K562 (cell line): ENCODE data around the gene ATXN1. TPM values are rescaled to one million over a fixed set of nuclear protein-coding genes. Genes with fewer than 3 reads are reported as not detected.

Experiments
- ATAC-seq: fragments of 200-7000 bp; cut with Tn5 transposase; 3 replicates; pipeline ENCODE4 v1.9.1; 2020; ENCODE audit warnings: moderate library complexity
- BruUV-seq: library from RNA; stranded (reverse); fragments of 400-500 nt; replicated peaks from 2 replicates; lab custom pipeline; 2021; lab: Mats Ljungman, UMichigan
- CTCF ChIA-PET: fragments of 300-600 bp; formaldehyde crosslinking; extraction: SDS; loops from one replicate; lab custom pipeline; 2021; ENCODE audit warnings: low intra/inter-chr PET ratio; lab: Yijun Ruan, JAX
- POLR2A ChIA-PET: fragments of 300-600, 350-650 bp; sonication (Branson Sonifier 250); formaldehyde crosslinking; extraction: SDS; loops from one replicate; lab custom pipeline; 2021; ENCODE audit warnings: antibody characterized with exemption, inconsistent platforms; lab: Yijun Ruan, JAX
- DNase-seq, 4 experiments: peaks; one replicate each; pipeline versions ENCODE4 v3.0.0 to v3.0.0-alpha.2; 2011 to 2018; ENCODE audit warnings: low spot score in 3 of 4, mixed read lengths in 3 of 4; ENCODE audit errors: extremely low read depth in 1 of 4
- FAIRE-seq: peaks from 2 replicates; lab custom pipeline; 2011; peaks lifted over from hg19 to GRCh38; lab: Jason Lieb, UNC
- H2AFZ ChIP-seq: 2 replicates; pipeline ENCODE4 v1.6.0; 2011; ENCODE audit warnings: low read depth, low read length, control low read depth, inconsistent platforms
- H3K27ac ChIP-seq: fragments of 200-600 bp; 3 replicates; pipeline ENCODE4 v1.8.0; 2011; ENCODE audit warnings: low read depth, mild to moderate bottlenecking, control low read depth, inconsistent platforms, low read length, moderate library complexity, mixed read lengths; ENCODE audit errors: extremely low read depth
- H3K27me3 ChIP-seq, 2 experiments: fragments of 300-600 bp in 1 of 2; 2 replicates in 1 of 2; 3 replicates in 1 of 2; pipeline versions ENCODE4 v1.6.0 to v1.8.0; 2011; ENCODE audit warnings: inconsistent platforms in 2 of 2, low read length in 2 of 2, mild to moderate bottlenecking in 1 of 2, mixed read lengths in 1 of 2, moderate library complexity in 1 of 2; ENCODE audit not compliant: control insufficient read depth in 2 of 2, insufficient read depth in 2 of 2
- H3K36me3 ChIP-seq: fragments of 300-600 bp; 3 replicates; pipeline ENCODE4 v1.8.0; 2011; ENCODE audit warnings: mild to moderate bottlenecking, low read length, inconsistent platforms; ENCODE audit not compliant: control insufficient read depth, insufficient read depth
- H3K4me1 ChIP-seq, 2 experiments: fragments of 200-600 bp in 1 of 2; replicated peaks in 1 of 2; 2 replicates in 1 of 2; 3 replicates in 1 of 2; pipeline versions ENCODE4 v1.5.1 to v1.8.0; 2011; ENCODE audit warnings: inconsistent platforms in 2 of 2, low read length in 2 of 2, mild to moderate bottlenecking in 1 of 2, mixed read lengths in 1 of 2, moderate library complexity in 1 of 2; ENCODE audit not compliant: control insufficient read depth in 2 of 2, insufficient read depth in 2 of 2
- H3K4me2 ChIP-seq: 2 replicates; pipeline ENCODE4 v1.6.1; 2011; ENCODE audit warnings: low read length, control low read depth, inconsistent platforms, mixed read lengths; ENCODE audit not compliant: insufficient read depth
- H3K4me3 ChIP-seq: fragments of 200-600 bp; sonication (generic), shearing (Covaris generic); 2 replicates; pipeline ENCODE4 v1.5.1; 2016; ENCODE audit warnings: control low read depth, inconsistent platforms
- H3K79me2 ChIP-seq: fragments of 200-600 bp; 3 replicates; pipeline ENCODE4 v1.8.0; 2011; ENCODE audit warnings: low read length, inconsistent platforms; ENCODE audit not compliant: control insufficient read depth, insufficient read depth
- H3K9ac ChIP-seq, 2 experiments: 2 replicates each; pipeline versions ENCODE4 v1.6.0 to v1.6.1; 2011; ENCODE audit warnings: low read depth in 2 of 2, low read length in 2 of 2, control low read depth in 1 of 2, inconsistent platforms in 1 of 2, mild to moderate bottlenecking in 1 of 2, mixed read lengths in 1 of 2; ENCODE audit not compliant: insufficient read depth in 1 of 2
- H3K9me1 ChIP-seq: one replicate; pipeline ENCODE4 v1.6.0; 2011; ENCODE audit warnings: inconsistent platforms, mild to moderate bottlenecking, low read length, moderate library complexity; ENCODE audit not compliant: control insufficient read depth, insufficient read depth
- H3K9me3 ChIP-seq: replicated peaks from 2 replicates; pipeline ENCODE4 v1.5.1; 2011; ENCODE audit warnings: low read depth, low read length, inconsistent platforms; ENCODE audit not compliant: control insufficient read depth, insufficient read depth
- H4K20me1 ChIP-seq: replicated peaks from 2 replicates; pipeline ENCODE4 v1.6.1; 2011; ENCODE audit warnings: low read length, inconsistent platforms, mixed read lengths; ENCODE audit not compliant: control insufficient read depth, insufficient read depth
- CHD1 ChIP-seq: fragments of 200-600 bp; sonication (generic); IDR thresholded peaks from one replicate; pipeline ENCODE4 v1.6.1; 2012; ENCODE audit warnings: mild to moderate bottlenecking, moderate library complexity, low read length, inconsistent platforms
- CREB5 ChIP-seq: fragments of 250-450 bp; sonication (Bioruptor Pico); IDR thresholded peaks from 2 replicates; pipeline ENCODE4 v1.5.0; 2020; ENCODE audit warnings: mild to moderate bottlenecking
- JUNB ChIP-seq: fragments of 450-650 bp; formaldehyde crosslinking; conservative IDR thresholded peaks from 2 replicates; pipeline ENCODE4 v1.4.0; 2020; ENCODE audit warnings: mild to moderate bottlenecking
- NCOA2 ChIP-seq, 2 experiments: fragments of 450-650 bp; IDR thresholded peaks; 2 replicates each; pipeline ENCODE4 v1.6.1; 2018; ENCODE audit warnings: mild to moderate bottlenecking in 2 of 2, moderate library complexity in 1 of 2; ENCODE audit not compliant: partially characterized antibody in 2 of 2
- PCBP2 ChIP-seq: fragments of 200-400 bp; formaldehyde crosslinking; IDR thresholded peaks from 2 replicates; pipeline ENCODE4 v1.6.1; 2018; ENCODE audit warnings: low read length, low read depth, mild to moderate bottlenecking, moderate library complexity; ENCODE audit not compliant: poor library complexity, severe bottlenecking
- POLR3A ChIP-seq: IDR thresholded peaks from 2 replicates; pipeline ENCODE4 v1.6.1; 2011; ENCODE audit warnings: borderline replicate concordance, mild to moderate bottlenecking, moderate library complexity; ENCODE audit not compliant: insufficient read length, insufficient read depth; ENCODE audit errors: extremely low read depth
- ZNF224 ChIP-seq: sonication (generic); formaldehyde crosslinking; IDR thresholded peaks from 2 replicates; pipeline ENCODE4 v1.8.0; 2022; ENCODE audit warnings: mild to moderate bottlenecking, missing genetic modification reagents
- ZNF778 ChIP-seq: fragments of 450-650 bp; formaldehyde crosslinking; IDR thresholded peaks from 2 replicates; pipeline ENCODE4 v1.4.0; 2020; ENCODE audit warnings: mild to moderate bottlenecking, moderate library complexity
- WGBS: fragments of 100-300 bp; shearing (Covaris generic); methylation state at CpG from one replicate; pipeline ENCODE4 v1.1.6; 2016; ENCODE audit warnings: low coverage, mixed read lengths; ENCODE audit not compliant: insufficient coverage; ENCODE audit errors: missing lambda C conversion rate; 5-methylcytosine and 5-hydroxymethylcytosine counted together
- in situ Hi-C: fragments of 300-500 bp; cut with MboI; formaldehyde crosslinking; loops from 4 replicates; pipeline ENCODE4 v1.15.0; 2018; ENCODE audit warnings: inconsistent platforms, mixed read lengths
- intact Hi-C: fragments of 100-400 bp; cut with micrococcal nuclease; formaldehyde crosslinking; loops from 2 replicates; pipeline ENCODE4 v1.14.2; 2022
- polyA plus RNA-seq, 8 experiments: library from polyadenylated mRNA; depleted of rRNA in 4 of 8; stranded (reverse) in 5 of 8; unstranded in 3 of 8; fragments of >200 nt; fragmentation: Nextera tagmentation in 2 of 8; fragmentation: Illumina TruSeq in 1 of 8; extraction: Ambion mirVana in 2 of 8; extraction: Trizol in 1 of 8; gene quantifications; 2 replicates each; pipeline versions ENCODE4 v1.2.1 to v1.2.3, GENCODE V29; 2011 to 2014; ENCODE audit warnings: inconsistent platforms in 1 of 8, missing spikeins in 1 of 8
- total RNA-seq, 7 experiments: library from RNA; depleted of rRNA in 6 of 7; stranded (reverse); fragments of >200 nt in 6 of 7; fragmentation: Illumina TruSeq in 2 of 7; extraction: Trizol in 2 of 7; gene quantifications; 2 replicates each; pipeline versions ENCODE4 v1.2.1 to v1.2.3, GENCODE V29; 2011 to 2021; ENCODE audit warnings: low replicate concordance in 1 of 7
- TF ChIP-seq, protein P1 (sequence below): fragments of 250-450 bp; sonication (Bioruptor Pico); IDR thresholded peaks from 2 replicates; pipeline ENCODE4 v1.8.0; 2022; ENCODE audit warnings: moderate library complexity, mild to moderate bottlenecking, inconsistent platforms

The ATXN1 gene
- total and polyA plus RNA-seq, 9 of the 15 experiments (the other 6 are each of a cell fraction or from before 2014, with no cell fraction given), result under 0.01 to 1.2 (median 0.58) TPM

DNA sequence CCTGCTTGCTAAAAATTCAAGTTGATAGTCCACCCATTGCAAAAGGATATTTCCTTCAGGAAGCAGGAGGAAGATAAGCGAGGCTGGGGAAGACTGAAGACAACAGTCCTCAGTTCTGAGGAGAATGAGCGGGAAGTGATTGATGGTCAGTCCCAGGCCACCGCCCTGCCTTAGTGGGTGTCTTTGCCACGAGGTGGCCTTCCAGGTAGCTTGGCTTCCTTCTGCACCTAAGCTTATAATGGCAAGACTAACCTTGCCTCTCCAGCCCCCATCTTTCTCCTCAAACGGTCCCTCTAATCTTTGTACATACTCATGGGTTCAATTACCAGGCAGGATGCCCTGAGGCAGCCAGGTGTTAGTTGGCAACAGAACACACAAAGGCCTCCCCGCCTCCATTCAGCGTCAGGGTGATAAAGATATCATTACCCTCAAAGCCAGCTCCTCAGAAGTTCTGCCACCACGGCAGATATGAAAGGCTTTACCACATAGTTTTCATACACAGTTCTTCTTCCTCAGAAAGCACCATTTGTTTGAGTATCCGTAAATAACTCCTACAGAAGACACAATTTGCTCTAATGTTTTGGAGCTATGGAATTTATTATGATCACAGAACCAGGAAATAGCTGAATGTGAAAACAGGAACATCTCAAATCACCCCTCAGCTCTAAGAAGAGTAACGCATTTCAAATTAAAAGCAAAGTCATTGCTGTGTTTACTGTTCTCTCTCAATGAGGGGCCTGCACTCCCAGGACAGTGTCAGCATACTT, 249.4 kb downstream of the ATXN1 start:
- POLR2A ChIA-PET, result interaction anchor here (0.6 kb wide), 1 partner anchor 42 kb away, joined by 3 read pairs; no protein-coding TSS in a partner anchor
- no TSS peak for BruUV-seq

More for the DNA sequence above, 249.4 kb downstream of the ATXN1 start:
- intact Hi-C loops (loop anchor here (5.0 kb wide), 1 partner anchor 250 kb away; the partner anchor contains the start of gene ATXN1), in situ Hi-C loops (no loop called here)
- no peak for DNase-seq
- peaks cover 8 to 12% of the 10 kb centered on the region in 2 experiments; a peak in 4 of 5 replicates for H3K27me3 ChIP-seq
- no peak overlapping the region for H3K4me3 ChIP-seq
- H2AFZ ChIP-seq, result no peak overlapping the region
- no peak overlapping the region for H3K27ac ChIP-seq
- H3K4me2 ChIP-seq, result no peak overlapping the region
- no peak for FAIRE-seq
- no peaks in the 10 kb centered on the region for H3K36me3 ChIP-seq
- H3K9me3 ChIP-seq, result no peaks in the 10 kb centered on the region
- H3K9ac ChIP-seq, result no peak overlapping the region
- WGBS, result under 1% methylated on average over 10 of the region's 10 CpGs
- ATAC-seq, result no peak
- CTCF ChIA-PET, result no interaction called here
- no peaks in the 10 kb centered on the region for H4K20me1 ChIP-seq
- H3K4me1 ChIP-seq, result no peaks in the 10 kb centered on the region
- no peaks in the 10 kb centered on the region for H3K79me2 ChIP-seq
- TF ChIP-seq JUNB (no peak), ZNF224 (CRISPR knock-in tag) (no peak), PCBP2 (no peak), NCOA2 (IDR thresholded peaks at IDR 0.05; ENCODE audit: partially characterized antibody in 2 of 2) (no peak), ZNF778 (CRISPR knock-in tag) (no peak), CHD1 (no peak), POLR3A (no peak), CREB5 (CRISPR knock-in tag) (no peak)
- TF ChIP-seq, protein P1, sequence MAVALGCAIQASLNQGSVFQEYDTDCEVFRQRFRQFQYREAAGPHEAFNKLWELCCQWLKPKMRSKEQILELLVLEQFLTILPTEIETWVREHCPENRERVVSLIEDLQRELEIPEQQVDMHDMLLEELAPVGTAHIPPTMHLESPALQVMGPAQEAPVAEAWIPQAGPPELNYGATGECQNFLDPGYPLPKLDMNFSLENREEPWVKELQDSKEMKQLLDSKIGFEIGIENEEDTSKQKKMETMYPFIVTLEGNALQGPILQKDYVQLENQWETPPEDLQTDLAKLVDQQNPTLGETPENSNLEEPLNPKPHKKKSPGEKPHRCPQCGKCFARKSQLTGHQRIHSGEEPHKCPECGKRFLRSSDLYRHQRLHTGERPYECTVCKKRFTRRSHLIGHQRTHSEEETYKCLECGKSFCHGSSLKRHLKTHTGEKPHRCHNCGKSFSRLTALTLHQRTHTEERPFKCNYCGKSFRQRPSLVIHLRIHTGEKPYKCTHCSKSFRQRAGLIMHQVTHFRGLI (CRISPR knock-in tag), result no peak
- no peaks in the 10 kb centered on the region for H3K9me1 ChIP-seq
